Measurements from ENCODE around the gene POLD3.

Gene POLD3, protein sequence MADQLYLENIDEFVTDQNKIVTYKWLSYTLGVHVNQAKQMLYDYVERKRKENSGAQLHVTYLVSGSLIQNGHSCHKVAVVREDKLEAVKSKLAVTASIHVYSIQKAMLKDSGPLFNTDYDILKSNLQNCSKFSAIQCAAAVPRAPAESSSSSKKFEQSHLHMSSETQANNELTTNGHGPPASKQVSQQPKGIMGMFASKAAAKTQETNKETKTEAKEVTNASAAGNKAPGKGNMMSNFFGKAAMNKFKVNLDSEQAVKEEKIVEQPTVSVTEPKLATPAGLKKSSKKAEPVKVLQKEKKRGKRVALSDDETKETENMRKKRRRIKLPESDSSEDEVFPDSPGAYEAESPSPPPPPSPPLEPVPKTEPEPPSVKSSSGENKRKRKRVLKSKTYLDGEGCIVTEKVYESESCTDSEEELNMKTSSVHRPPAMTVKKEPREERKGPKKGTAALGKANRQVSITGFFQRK

DNA sequence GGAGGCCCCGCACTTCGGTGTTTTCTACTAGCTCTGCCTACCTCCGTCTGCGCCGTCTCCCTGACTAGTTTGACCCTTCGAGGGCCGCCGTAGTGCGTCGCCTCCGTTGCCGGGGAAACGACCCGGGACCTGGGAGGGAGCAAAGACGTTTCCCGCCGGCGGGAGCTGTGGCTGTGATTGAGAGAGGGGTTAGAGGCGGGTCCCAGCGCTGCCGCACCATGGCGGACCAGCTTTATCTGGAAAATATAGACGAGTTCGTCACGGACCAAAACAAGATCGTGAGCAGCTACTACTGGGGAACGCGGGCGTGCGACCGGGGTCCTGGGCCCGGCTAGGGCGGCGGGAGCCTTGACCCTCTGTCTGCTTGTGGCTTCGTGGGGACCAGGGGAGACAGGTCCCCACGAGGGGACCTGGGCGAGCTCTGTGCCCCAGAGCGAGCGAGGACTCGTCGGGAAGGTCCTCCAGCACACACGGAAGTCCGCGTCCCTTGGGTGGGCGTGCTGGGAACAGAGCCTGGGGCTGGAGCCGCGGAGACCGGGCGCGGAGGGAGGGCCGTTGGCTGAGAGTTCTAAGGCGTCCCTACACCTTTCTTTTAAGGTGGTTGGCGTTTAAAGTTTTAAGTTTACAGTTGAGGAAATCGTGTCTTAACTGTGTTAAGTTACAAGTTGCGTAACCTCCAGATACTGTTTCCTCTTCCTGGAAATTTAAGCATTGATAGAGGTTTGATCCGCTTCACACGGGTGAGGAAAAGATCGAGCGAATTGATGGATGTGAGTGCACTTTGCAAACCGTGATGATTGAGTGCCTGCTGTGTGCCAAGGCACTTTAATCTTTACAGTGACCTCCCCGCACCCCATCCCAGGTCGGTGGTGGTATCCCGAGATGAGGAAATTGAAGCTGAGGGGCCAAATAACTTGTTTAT, at the start of gene POLD3:
Gene POLD3 (plus strand): TSS at position 142 of the 922 bp plus-strand sequence. CDS start 77 bp downstream, at position 219.
- DNase-seq = peak; percentile 97

DNA sequence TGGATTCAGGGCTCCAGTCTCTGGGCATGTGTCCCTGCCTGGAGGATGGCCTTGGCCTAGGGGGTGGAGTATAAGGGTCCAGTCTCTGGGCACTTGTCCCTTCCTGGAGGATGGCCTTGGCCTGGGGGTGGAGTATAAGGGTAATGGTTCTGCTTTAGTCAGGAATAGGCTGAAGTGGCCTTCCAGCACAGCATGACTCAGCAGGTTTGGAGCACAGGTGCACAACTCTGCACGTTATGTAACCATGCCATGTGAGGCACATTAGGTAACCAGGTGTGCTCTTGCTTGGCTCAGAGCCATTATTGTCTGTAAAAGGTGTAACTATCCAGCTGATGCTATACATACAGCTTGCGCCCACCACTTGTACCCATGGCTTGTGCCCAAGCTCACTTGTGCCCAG, 48.4 kb upstream of the POLD3 start:
- no peak for DNase-seq

GRCh38 chr11:74546752-74547151, 45.6 kb upstream of the POLD3 start:
- no peak for DNase-seq

GRCh38 chr11:74550991-74551753, 41.2 kb upstream of the POLD3 start:
- DNase-seq = no peak

DNA sequence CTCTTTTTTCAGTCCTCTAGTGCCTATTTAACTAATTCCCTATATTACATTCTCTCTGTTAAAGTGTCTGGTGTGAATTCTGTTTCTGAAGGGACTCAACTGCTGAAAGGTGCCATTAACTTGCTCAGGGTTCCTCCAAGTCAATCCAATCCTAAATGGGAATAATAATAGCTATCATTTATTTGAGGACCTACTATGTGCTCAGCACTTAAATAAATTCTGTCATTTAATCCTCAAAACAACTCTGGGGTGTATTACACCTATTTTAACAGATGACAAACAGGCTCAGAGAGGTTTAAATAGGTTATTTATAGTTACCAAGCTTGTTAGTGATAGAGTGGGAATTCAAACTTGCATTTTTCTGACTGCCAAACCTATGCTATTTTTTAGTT, 40.6 kb upstream of the POLD3 start:
- no peak for DNase-seq

DNA sequence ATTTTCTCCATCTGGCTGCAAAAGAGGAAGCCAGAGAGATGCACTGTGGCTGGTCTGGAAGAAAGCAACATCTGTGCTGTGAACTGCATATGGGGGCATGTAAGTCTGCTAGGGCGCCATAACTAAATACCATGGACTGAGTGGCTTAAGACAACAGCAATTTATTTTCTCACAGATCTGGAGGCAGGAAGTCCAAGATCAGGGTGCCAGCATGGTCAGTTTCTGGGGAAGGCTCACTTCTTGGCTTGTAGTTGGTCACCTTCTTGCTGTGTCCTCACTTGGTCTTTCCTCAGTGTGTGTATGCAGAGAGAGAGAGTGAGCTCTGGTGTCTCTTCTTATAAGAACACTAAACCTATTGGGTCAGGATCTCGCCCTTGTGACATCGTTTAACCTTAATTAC, 34.9 kb upstream of the POLD3 start:
- DNase-seq = no peak

- DNase-seq = no peak
These were observed 33.1 kb upstream of the POLD3 start for GRCh38 chr11:74559110-74559933.

DNA sequence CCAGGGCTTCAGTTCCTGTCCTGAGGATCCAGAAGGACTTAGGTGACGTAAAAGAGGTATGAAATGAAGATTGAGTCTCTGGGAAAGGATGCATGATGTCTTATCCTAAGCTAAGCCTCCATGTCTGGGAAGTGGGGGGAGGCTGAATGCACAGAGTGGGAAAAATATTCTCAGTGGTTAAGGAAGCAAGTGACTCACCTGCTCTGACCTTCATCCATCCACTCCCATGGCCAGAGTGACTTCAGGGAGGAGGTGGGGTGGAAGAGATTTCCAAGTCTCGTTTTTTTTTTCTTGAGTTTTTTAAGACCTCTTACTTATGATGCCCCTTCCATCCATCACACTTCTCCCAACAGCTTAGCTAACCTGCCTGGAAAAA, 32.5 kb upstream of the POLD3 start:
- DNase-seq = no peak

- no peak for DNase-seq
These were observed 26.0 kb upstream of the POLD3 start for GRCh38 chr11:74566146-74566960.

DNA sequence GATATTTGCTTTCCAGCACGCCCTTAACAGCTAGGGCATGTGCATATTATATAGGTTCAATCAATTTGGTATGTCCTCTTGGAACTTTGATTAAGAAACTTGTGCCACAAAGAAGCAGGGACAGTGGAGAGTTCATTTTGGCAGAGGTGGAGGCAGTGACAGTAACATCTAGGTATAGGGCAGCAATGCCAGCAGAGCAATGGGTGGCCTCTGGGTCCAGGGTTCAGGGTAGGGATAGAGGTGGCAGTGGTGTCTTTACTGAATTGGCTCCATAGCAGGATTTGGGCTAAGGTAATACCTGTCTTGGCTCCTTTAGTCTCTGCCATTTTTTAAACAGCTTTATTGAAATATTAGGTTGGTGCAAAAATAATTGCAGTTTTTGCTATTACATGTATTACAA, 24.4 kb upstream of the POLD3 start:
- DNase-seq = no peak

DNA sequence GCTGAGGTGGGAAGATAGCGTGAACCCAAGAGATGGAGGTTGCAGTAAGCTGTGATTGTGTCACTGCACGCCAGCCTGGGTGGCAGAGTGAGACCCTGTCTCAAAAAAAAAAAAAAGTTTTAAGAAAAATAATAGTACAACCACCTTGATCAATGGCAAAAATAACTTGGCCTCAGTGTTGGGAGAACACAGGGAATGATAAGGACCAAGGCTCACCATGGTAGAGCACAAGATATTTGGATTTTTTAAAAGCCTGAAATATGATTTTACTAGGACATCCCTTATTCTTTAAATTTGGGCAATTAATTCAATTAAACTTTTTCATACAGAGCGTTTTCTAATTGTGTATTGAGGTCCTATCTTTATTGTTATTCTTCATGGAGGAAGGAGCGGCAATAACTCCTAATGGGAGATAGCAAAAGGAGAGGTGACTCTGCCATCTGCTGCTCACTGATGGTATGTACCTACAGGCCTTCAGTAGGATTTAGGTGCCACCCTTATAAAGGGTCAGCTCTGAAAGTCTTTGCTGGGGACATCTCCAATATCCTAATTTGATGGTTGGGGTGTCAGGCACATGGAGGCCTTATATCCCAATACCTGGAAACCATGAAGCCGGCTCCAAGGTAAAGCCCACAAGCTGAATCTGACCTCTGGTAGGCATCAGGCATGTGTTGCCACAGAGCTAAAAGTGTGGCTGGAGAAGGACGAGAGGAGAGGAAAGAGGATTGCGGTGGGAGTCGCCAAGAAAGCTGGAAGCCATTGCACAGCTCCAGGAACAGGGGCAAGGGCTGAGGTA, 21.9 kb upstream of the POLD3 start:
- DNase-seq = peak; percentile 88

GRCh38 chr11:74571062-74571399, 21.4 kb upstream of the POLD3 start:
- DNase-seq = no peak

DNA sequence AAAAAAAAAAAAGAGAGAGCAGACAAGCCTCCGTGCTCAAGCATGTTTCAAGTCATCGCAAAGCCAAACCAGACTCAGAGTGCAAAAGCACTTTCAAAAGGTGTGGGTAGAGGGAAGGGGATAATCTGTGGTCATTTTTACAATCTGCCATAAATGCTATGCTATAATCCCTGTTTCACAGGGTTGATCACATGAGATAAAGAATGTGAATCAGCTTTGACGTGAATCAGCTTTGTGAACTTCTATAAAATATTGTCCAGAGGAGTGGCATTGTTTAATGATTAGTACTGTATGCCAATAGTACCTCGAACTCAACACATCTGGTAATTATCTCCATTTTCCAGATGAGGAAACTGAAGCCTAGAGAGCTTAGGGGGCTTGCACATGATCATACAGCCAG, 20.0 kb upstream of the POLD3 start:
- DNase-seq = no peak

DNA sequence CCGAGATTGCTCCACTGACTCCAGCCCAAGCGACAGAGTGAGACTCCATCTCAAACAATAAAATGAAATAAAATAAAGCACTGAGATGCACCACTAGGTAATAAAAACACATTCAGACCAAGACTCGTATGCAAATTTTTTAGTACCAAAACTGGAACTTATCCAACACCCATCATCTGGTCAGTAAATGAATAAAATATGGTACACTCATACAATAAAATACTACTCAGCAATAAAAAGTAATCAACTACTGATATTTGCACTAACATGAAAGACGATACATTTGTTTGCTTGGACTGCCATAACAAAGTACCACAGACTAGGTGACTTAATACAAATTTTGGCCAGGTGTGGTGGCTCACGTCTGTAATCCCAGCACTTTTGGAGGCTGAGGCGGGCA, 17.8 kb upstream of the POLD3 start:
- no peak for DNase-seq

GRCh38 chr11:74575999-74576398, 16.4 kb upstream of the POLD3 start:
- DNase-seq = no peak

GRCh38 chr11:74577181-74577580, 15.2 kb upstream of the POLD3 start:
- no peak for DNase-seq

- DNase-seq = no peak
These were observed 14.6 kb upstream of the POLD3 start for GRCh38 chr11:74577624-74578396.

GRCh38 chr11:74579577-74580270, 12.7 kb upstream of the POLD3 start:
- no peak for DNase-seq

- no peak for DNase-seq
These were observed 10.3 kb upstream of the POLD3 start for GRCh38 chr11:74581954-74582547.

Data from hematopoietic multipotent progenitor cell treated with erythropoietin and hydrocortisone succinate and interleukin-3 and kit ligand, for 6 days (in vitro differentiated cells).